HG03520 (cell line): ENCODE results near the gene DUSP9.
"Not testable (repeated sequence)": the region's sequence is repeated elsewhere in the genome, so short reads cannot be mapped to it uniquely, and the experiment has no call there.

Experiments
- ATAC-seq: cut with Tn5 transposase; IDR thresholded peaks from one replicate; pipeline ENCODE4 v1.9.1; 2021; ENCODE audit warnings: mild to moderate bottlenecking, moderate library complexity; ENCODE audit not compliant: unreplicated experiment

Gene DUSP9

GRCh38 chrX:153646620-153647373 is at the start of gene DUSP9:
DUSP9 (plus strand) TSS chrX:153647203; CDS start chrX:153647954, 751 bp downstream.
- no peak for ATAC-seq

DNA sequence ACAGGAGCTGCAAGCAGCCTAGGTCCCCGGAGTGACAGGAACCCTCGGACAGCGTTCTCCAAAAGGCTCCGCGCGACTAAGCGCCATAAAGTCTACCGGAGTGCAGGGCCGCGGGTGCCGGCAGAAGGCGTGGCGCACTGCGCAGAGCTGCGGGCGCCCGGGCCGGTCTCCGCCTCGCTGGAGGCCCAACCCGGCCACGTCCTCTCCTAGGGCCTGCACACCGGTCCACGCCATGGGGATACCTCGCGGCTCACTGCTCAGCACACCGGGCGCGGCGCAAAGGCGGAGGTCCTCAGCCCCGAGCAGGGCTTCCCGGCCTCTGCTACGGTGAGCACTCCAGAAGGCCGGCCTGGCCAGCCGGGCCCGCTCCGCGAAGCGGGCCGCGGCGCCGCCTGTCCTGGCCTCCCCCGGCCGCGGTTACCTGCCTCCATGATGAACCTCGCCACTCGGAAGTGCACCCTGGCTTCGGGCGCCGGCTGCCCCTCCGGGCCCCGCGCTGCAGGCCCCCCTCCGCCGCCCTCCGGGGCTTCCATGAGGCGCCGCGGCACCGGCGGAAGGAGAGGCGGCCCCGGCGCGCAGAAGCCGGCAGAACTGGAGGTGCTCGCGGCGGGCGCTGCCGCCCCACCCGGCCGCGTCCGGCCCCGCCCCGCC is 48.3 kb upstream of the DUSP9 start, which contains the start of gene CCNQ:
CCNQ (minus strand) TSS at position 599 of the 651 bp plus-strand sequence; CDS start at position 533, 66 bp downstream.
- ATAC-seq = peak; percentile 44

- peak; percentile 78 for ATAC-seq
Observed at GRCh38 chrX:153599192-153600031, 47.6 kb upstream of the DUSP9 start.

- ATAC-seq = no peak
Observed at GRCh38 chrX:153600032-153600373, 47.0 kb upstream of the DUSP9 start.

GRCh38 chrX:153600921-153601320 is 46.1 kb upstream of the DUSP9 start:
- ATAC-seq = no peak

- ATAC-seq = no peak
Observed at GRCh38 chrX:153601511-153602110, 45.4 kb upstream of the DUSP9 start.

GRCh38 chrX:153602601-153603000 is 44.4 kb upstream of the DUSP9 start:
- ATAC-seq = no peak

DNA sequence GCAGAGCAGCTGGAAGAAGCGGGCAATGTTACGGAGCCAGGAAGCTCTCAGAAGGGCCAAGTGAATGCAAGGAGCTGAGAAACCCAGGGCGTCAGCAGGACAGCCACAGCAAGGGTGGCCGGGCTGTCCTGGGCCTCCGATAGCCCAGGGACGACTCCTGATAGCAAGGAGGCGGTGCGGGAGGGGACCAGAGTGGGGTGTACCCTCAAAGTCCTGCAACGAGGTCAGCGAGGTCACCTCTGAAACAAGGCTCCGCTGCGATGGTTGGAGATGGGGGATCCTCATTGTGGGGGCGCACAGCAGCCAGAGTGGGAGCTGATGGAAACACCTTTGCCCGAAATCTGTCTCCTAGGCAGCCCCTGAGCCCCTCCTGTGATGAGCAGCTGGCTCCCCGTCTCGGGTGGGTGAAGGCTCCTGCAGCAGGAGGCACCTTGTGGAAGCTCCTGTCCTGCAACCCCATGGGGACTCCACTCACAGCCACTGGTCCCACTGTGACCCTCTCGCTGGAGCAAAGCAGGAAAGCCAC is 43.8 kb upstream of the DUSP9 start:
- no peak for ATAC-seq

- not testable (repeated sequence) for ATAC-seq
Observed at GRCh38 chrX:153604666-153605380, 42.2 kb upstream of the DUSP9 start.

GRCh38 chrX:153606503-153606902 is 40.5 kb upstream of the DUSP9 start:
- no peak for ATAC-seq

GRCh38 chrX:153608376-153608775 is 38.6 kb upstream of the DUSP9 start:
- no peak for ATAC-seq

- ATAC-seq = no peak
Observed at GRCh38 chrX:153608806-153609205, 38.2 kb upstream of the DUSP9 start.

GRCh38 chrX:153609917-153610835 is 36.8 kb upstream of the DUSP9 start:
- no peak for ATAC-seq

- ATAC-seq = no peak
Observed at GRCh38 chrX:153610836-153611213, 36.2 kb upstream of the DUSP9 start.

DNA sequence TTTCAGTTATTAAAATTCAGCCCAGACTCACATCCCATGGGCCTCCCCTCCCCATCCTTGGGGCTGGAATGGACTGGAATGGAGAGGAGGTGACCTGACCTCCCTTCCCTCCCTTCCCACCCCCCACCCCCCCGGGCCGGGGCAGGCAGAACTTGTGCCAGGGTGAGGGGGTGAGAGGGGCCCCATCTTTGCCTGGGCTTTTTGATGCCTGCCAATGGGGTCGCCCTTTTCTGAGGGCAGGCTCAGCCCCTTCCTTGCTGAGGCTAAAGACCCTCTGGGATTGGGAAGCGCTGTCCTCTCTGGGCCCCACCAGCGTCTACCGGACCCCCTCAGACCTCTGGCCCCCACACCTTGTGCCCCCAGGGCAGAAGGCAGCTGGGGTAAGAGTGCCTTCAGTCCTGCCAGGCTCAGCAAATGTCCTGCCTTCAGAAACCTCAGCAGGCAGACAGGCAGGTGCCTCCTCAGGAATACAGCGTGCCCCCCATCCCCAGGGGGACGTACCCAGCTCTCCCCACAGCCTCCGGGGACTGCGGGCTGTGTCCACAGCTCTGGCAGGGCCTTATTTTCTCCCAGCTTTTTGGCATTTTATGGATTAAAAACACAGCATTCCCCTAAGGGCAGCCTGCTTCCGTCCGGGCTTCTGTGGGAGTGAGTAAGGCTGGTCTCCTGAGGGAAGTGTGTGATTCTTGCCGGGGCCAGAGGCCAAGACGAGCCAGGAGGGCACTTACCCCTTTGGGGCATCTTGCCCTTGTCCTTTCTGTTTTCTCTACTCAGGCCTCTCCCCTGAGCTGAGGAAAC is 35.5 kb upstream of the DUSP9 start:
- ATAC-seq = no peak

- no peak for ATAC-seq
Observed at GRCh38 chrX:153612413-153612812, 34.6 kb upstream of the DUSP9 start.

GRCh38 chrX:153614818-153615217 is 32.2 kb upstream of the DUSP9 start:
- no peak for ATAC-seq

- no peak for ATAC-seq
Observed at GRCh38 chrX:153620576-153620975, 26.4 kb upstream of the DUSP9 start.
